Psoas muscle (tissue), 8 donors: ENCODE data around the gene KRTAP9-7. TPM values are rescaled to one million over a fixed set of nuclear protein-coding genes. Genes with fewer than 3 reads are reported as not detected.

ENCODE experiments used
- ATAC-seq, 4 donors: fragments of 200-7000 bp; cut with Tn5 transposase; one replicate each; pipeline ENCODE4 v1.9.1; 2020; ENCODE audit warnings: moderate library complexity in 3 of 4, mild to moderate bottlenecking in 2 of 4
- DNase-seq, 2 donors: peaks; one replicate each; pipeline ENCODE4 v3.0.0-alpha.2; 2020
- H3K27ac ChIP-seq: fragments of 200-600 bp; one replicate; pipeline ENCODE4 v1.8.0; 2022
- H3K27me3 ChIP-seq, 3 donors: fragments of 200-600 bp in 1 of 3; one replicate each; pipeline versions ENCODE4 v1.6.1 to v1.8.0; 2013 to 2022; ENCODE audit warnings: low read length in 2 of 3, mild to moderate bottlenecking in 2 of 3, moderate library complexity in 1 of 3; ENCODE audit not compliant: insufficient read depth in 3 of 3
- H3K36me3 ChIP-seq, 2 donors: fragments of 200-600 bp in 1 of 2; one replicate each; pipeline versions ENCODE4 v1.6.1 to v1.8.0; 2013 to 2022; ENCODE audit warnings: low read depth in 1 of 2, mild to moderate bottlenecking in 1 of 2, moderate library complexity in 1 of 2; ENCODE audit not compliant: insufficient read depth in 1 of 2
- H3K4me1 ChIP-seq: fragments of 200-600 bp; one replicate; pipeline ENCODE4 v1.8.0; 2022
- H3K4me3 ChIP-seq: fragments of 200-600 bp; one replicate; pipeline ENCODE4 v1.8.0; 2022; ENCODE audit warnings: mild to moderate bottlenecking
- H3K9me3 ChIP-seq: fragments of 200-600 bp; one replicate; pipeline ENCODE4 v1.8.0; 2022
- CTCF ChIP-seq: fragments of 200-600 bp; IDR thresholded peaks from one replicate; pipeline ENCODE4 v1.8.0; 2022; ENCODE audit warnings: antibody characterized with exemption
- WGBS, 3 donors: extraction: QIAGEN DNeasy Blood & Tissue Kit; methylation state at CpG; one replicate each; pipeline versions ENCODE4 v1.1.6 to v1.1.7; 2013; 5-methylcytosine and 5-hydroxymethylcytosine counted together
- intact Hi-C, 2 donors: fragments of 100-400 bp; cut with DNase I; formaldehyde crosslinking; loops; one replicate each; pipeline versions ENCODE4 v1.11.0 to v1.14.2; 2022
- polyA plus RNA-seq, 3 donors: library from polyadenylated mRNA; stranded (reverse); fragments of 200-250 nt; gene quantifications; one replicate each; pipeline ENCODE4 v1.2.3, GENCODE V29; 2013
- total RNA-seq, 4 donors: library from RNA; stranded (reverse); fragmentation: NEBNext Ultra II Directional in 2 of 4; extraction: Animal tissue kit (Norgen Biotek cat#: 25700) in 2 of 4; gene quantifications; one replicate each; pipeline versions ENCODE4 v1.2.1 to v1.2.4, GENCODE V29; 2021 to 2023
- donor health status: healthy with polysubstance abuse.
- donor health status: DM: no; HTN: no; CAD: no; lungs with moderate emphysema.
- donor health status: Bipolar disorder and iron deficiency.
- donor health status: healthy.
- donor health status: DM: yes; HTN: yes; CAD: no.
- donor health status: DM: no; HTN: no; CAD: no.
- donor health status: DM: no; HTN: no; CAD: no.
- donor health status: DM: yes; HTN: yes; CAD: no.

The KRTAP9-7 gene
- total and polyA plus RNA-seq, 7 donors = not detected

GRCh38 chr17:41256291-41256685, 19.2 kb upstream of the KRTAP9-7 start:
- DNase-seq (no peak), ATAC-seq (no peak)
- Histone ChIP-seq H3K27ac (no peak overlapping the region), H3K36me3 (no peaks in the 10 kb centered on the region), H3K4me3 (no peak overlapping the region), H3K9me3 (no peaks in the 10 kb centered on the region), H3K4me1 (no peaks in the 10 kb centered on the region), H3K27me3 (peaks cover 2 to 51% (median 11%) of the 10 kb centered on the region in 3 donors)
- intact Hi-C loops = no loop called here
- 95 to 97% (median 97%) methylated on average over 1 of the region's 1 CpG for WGBS, 3 donors
- no peak for TF ChIP-seq CTCF

GRCh38 chr17:41258406-41258805, 17.1 kb upstream of the KRTAP9-7 start:
- H3K27me3 ChIP-seq = peaks cover 0 to 43% (median 7%) of the 10 kb centered on the region in 3 donors
- H3K4me3 ChIP-seq = no peak overlapping the region
- no peaks in the 10 kb centered on the region for H3K4me1 ChIP-seq
- intact Hi-C loops = no loop called here
- no peak for TF ChIP-seq CTCF
- DNase-seq (no peak), ATAC-seq (no peak)
- no peaks in the 10 kb centered on the region for H3K36me3 ChIP-seq
- no peak overlapping the region for H3K27ac ChIP-seq
- H3K9me3 ChIP-seq = no peaks in the 10 kb centered on the region

GRCh38 chr17:41263212-41263611, 12.3 kb upstream of the KRTAP9-7 start:
- intact Hi-C loops = loop anchor here in 1 of 2 donors (2.0 kb wide), 1 partner anchor 14 kb away; no protein-coding TSS in a partner anchor
- WGBS, 3 donors = 79 to 85% (median 82%) methylated on average over 2 of the region's 2 CpGs
- no peaks in the 10 kb centered on the region for H3K36me3 ChIP-seq

GRCh38 chr17:41264599-41264998, 10.9 kb upstream of the KRTAP9-7 start:
- Histone ChIP-seq H3K4me3 (no peak overlapping the region), H3K9me3 (no peaks in the 10 kb centered on the region), H3K36me3 (no peaks in the 10 kb centered on the region), H3K4me1 (no peaks in the 10 kb centered on the region), H3K27me3 (peaks cover 0 to 6% (median 0%) of the 10 kb centered on the region in 3 donors), H3K27ac (no peak overlapping the region)
- no peak for TF ChIP-seq CTCF
- intact Hi-C loops = no loop called here
- 76 to 80% (median 80%) methylated on average over 3 of the region's 3 CpGs for WGBS, 3 donors
- DNase-seq = no peak
- no peak for ATAC-seq

More at GRCh38 chr17:41263212-41263611, 12.3 kb upstream of the KRTAP9-7 start:
- peaks cover 0 to 15% (median 5%) of the 10 kb centered on the region in 3 donors for H3K27me3 ChIP-seq
- H3K9me3 ChIP-seq = no peaks in the 10 kb centered on the region
- no peak overlapping the region for H3K27ac ChIP-seq
- no peak for ATAC-seq
- no peak for TF ChIP-seq CTCF
- H3K4me1 ChIP-seq = no peaks in the 10 kb centered on the region
- no peak overlapping the region for H3K4me3 ChIP-seq
- no peak for DNase-seq

GRCh38 chr17:41265078-41265477, 10.4 kb upstream of the KRTAP9-7 start, which contains the start of gene KRTAP9-6:
Gene KRTAP9-6 (plus strand): TSS chr17:41265378. CDS start chr17:41265378, 0 bp downstream.
- no peak for TF ChIP-seq CTCF
- intact Hi-C loops = no loop called here
- Histone ChIP-seq H3K27me3 (peaks cover 0 to 4% (median 0%) of the 10 kb centered on the region in 3 donors), H3K27ac (no peak within 1 kb of the TSS), H3K36me3 (no peaks in the 10 kb centered on the region), H3K4me3 (no peak within 1 kb of the TSS), H3K4me1 (no peaks in the 10 kb centered on the region), H3K9me3 (no peaks in the 10 kb centered on the region)
- 60 to 70% (median 66%) methylated on average over 2 of the region's 2 CpGs for WGBS, 3 donors
- ATAC-seq = no peak
- DNase-seq = no peak
